ENCODE measurements around the gene COL16A1. TPM values are rescaled to one million over a fixed set of nuclear protein-coding genes. Genes with fewer than 3 reads are reported as not detected.

The COL16A1 gene
- total and polyA plus RNA-seq, 2 of the 4 experiments (the other 2 are of a cell fraction), result 34.2 to 62.8 TPM

GRCh38 chr1:31730336-31731048, 26.7 kb upstream of the COL16A1 start:
- BruUV-seq (replicated peaks), result no TSS peak
- no peaks in the 10 kb centered on the region; the same call in 1 of the 2 replicates for H3K9me1 ChIP-seq (ENCODE audit: insufficient read depth, low read length)
- H3K27ac ChIP-seq (ENCODE audit: insufficient read depth, low read length), result no peak overlapping the region
- in situ Hi-C loops (cut with MboI; ENCODE audit: low sequenced_read_pairs), result no loop called here
- H4K8ac ChIP-seq (ENCODE audit: low read depth in 2 of 2, low read length in 2 of 2), result no peak overlapping the region
- no peak overlapping the region for H3K4ac ChIP-seq (ENCODE audit: low read depth, low read length)
- H3K9ac ChIP-seq (ENCODE audit: low read depth, low read length), result no peak overlapping the region
- no peak overlapping the region for H2BK20ac ChIP-seq (ENCODE audit: low read depth, low read length)
- ChIA-PET POLR2A (ENCODE audit: unreplicated experiment) (no interaction called here), CTCF (no interaction called here)
- H4K5ac ChIP-seq (ENCODE audit: low read depth, low read length), result no peak overlapping the region
- H3K4me1 ChIP-seq (ENCODE audit: control insufficient read depth, insufficient read depth, low read length), result no peaks in the 10 kb centered on the region
- H3K4me2 ChIP-seq (ENCODE audit: low read depth, low read length), result no peak overlapping the region
- no peak overlapping the region for H2BK120ac ChIP-seq (ENCODE audit: low read depth, low read length)
- no peak overlapping the region for H2AK5ac ChIP-seq (ENCODE audit: low read depth, low read length)
- intact Hi-C loops (cut with micrococcal nuclease), result no loop called here
- no peak for DNase-seq
- peaks cover 6% of the 10 kb centered on the region; the same call in 1 of the 2 replicates for H3K36me3 ChIP-seq (ENCODE audit: control insufficient read depth, insufficient read depth, low read length)
- WGBS, 2 experiments (ENCODE audit: extremely low coverage in 2 of 2, insufficient read length in 1 of 2), result 92% methylated on average over 19 of the region's 25 CpGs; no CpG with 5 or more reads in 1 of the 2 experiments
- TF ChIP-seq CEBPB (IDR thresholded peaks at IDR 0.05; ENCODE audit: low read depth, low read length) (no peak), CTCF (conservative IDR thresholded peaks at IDR 0.05; ENCODE audit: low read depth, low read length) (no peak), FOS (IDR thresholded peaks at IDR 0.05; ENCODE audit: low read depth, low read length) (no peak)
- no peaks in the 10 kb centered on the region for H3K79me1 ChIP-seq (ENCODE audit: low read depth in 1 of 2, low read length in 2 of 2)
- no peak overlapping the region for H2BK15ac ChIP-seq (ENCODE audit: low read depth, low read length)
- H2AK9ac ChIP-seq (replicated peaks; ENCODE audit: low read depth, low read length, poor library complexity), result no peak overlapping the region
- no peak overlapping the region for H2AFZ ChIP-seq (replicated peaks; ENCODE audit: low read length, poor library complexity)
- H3K56ac ChIP-seq (ENCODE audit: extremely low read depth, insufficient read depth, low read length), result no peak overlapping the region
- no peak overlapping the region for H2BK5ac ChIP-seq (ENCODE audit: low read depth, low read length, poor library complexity, severe bottlenecking)
- no peaks in the 10 kb centered on the region for H3K27me3 ChIP-seq (ENCODE audit: control insufficient read depth, insufficient read depth, low read length)
- no peak overlapping the region for H3K18ac ChIP-seq (ENCODE audit: low read depth, low read length)
- no peak overlapping the region for H3K14ac ChIP-seq (replicated peaks; ENCODE audit: low read depth, low read length)
- ATAC-seq (ENCODE audit: low read depth), result no peak
- H3K23ac ChIP-seq (ENCODE audit: low read depth, low read length), result no peak overlapping the region
- no peak overlapping the region for H3K4me3 ChIP-seq (ENCODE audit: insufficient read depth, low read depth, low read length)
- H3K9me3 ChIP-seq (ENCODE audit: control insufficient read depth, insufficient read depth, low read length), result no peaks in the 10 kb centered on the region
- H4K91ac ChIP-seq (ENCODE audit: insufficient read depth, low read depth, low read length), result no peak overlapping the region
- dilution Hi-C loops (cut with HindIII; ENCODE audit: low sequenced_read_pairs, unreplicated experiment), result no loop called here
- H4K20me1 ChIP-seq (ENCODE audit: insufficient read depth, low read length), result no peaks in the 10 kb centered on the region

All from IMR-90 (cell line).